A549 (cell line): ENCODE data around the gene SCARB2. TPM values are rescaled to one million over a fixed set of nuclear protein-coding genes. Genes with fewer than 3 reads are reported as not detected.

ENCODE experiments used
- ATAC-seq, 2 experiments: fragments of 200-7000 bp in 1 of 2; fragments of >200 bp in 1 of 2; cut with Nextera tagmentation in 1 of 2; cut with Tn5 transposase in 1 of 2; 3 replicates each; pipeline versions ENCODE4 v1.8.0 to v1.9.1; 2018 to 2020; ENCODE audit warnings: mild to moderate bottlenecking in 1 of 2, moderate library complexity in 1 of 2
- CTCF ChIA-PET: fragments of 300-600 bp; sonication (Branson Sonifier 250); formaldehyde crosslinking; extraction: SDS; loops from one replicate; lab custom pipeline; 2021; ENCODE audit warnings: antibody characterized with exemption, inconsistent platforms; lab: Yijun Ruan, JAX
- POLR2A ChIA-PET: fragments of 350-600 bp; formaldehyde crosslinking; extraction: SDS; loops from one replicate; lab custom pipeline; 2021; ENCODE audit warnings: antibody characterized with exemption, inconsistent platforms; lab: Yijun Ruan, JAX
- DNase-seq, 2 experiments: peaks; one replicate each; pipeline versions ENCODE4 v3.0.0 to v3.0.0-alpha.2; 2011 to 2016; ENCODE audit warnings: low read depth in 1 of 2, low spot score in 1 of 2
- FAIRE-seq: peaks from 2 replicates; lab custom pipeline; 2011; peaks lifted over from hg19 to GRCh38; lab: Jason Lieb, UNC
- H3K27ac ChIP-seq, 2 experiments: fragments of >200 bp; sonication (Bioruptor Twin); formaldehyde crosslinking; 3 replicates each; pipeline ENCODE4 v1.5.1; 2016 to 2017
- H3K4me1 ChIP-seq: fragments of >200 bp; sonication (Bioruptor Twin); formaldehyde crosslinking; 3 replicates; pipeline ENCODE4 v1.6.1; 2016
- H3K4me2 ChIP-seq: fragments of >200 bp; sonication (Bioruptor Twin); formaldehyde crosslinking; 3 replicates; pipeline ENCODE4 v1.6.1; 2016
- H3K4me3 ChIP-seq: fragments of >200 bp; sonication (Bioruptor Twin); formaldehyde crosslinking; 3 replicates; pipeline ENCODE4 v1.5.1; 2016
- H3K9me3 ChIP-seq: fragments of >200 bp; sonication (Bioruptor Twin); formaldehyde crosslinking; 3 replicates; pipeline ENCODE4 v1.6.1; 2016
- BHLHE40 ChIP-seq: IDR thresholded peaks from 2 replicates; pipeline ENCODE4 v1.6.1; 2012; ENCODE audit warnings: low read depth, low read length, inconsistent platforms
- CBX8 ChIP-seq: fragments of 200-600 bp; sonication (generic); IDR thresholded peaks from 2 replicates; pipeline ENCODE4 v1.6.1; 2016
- CTCF ChIP-seq: fragments of >200 bp; sonication (Bioruptor Twin); formaldehyde crosslinking; IDR thresholded peaks from 3 replicates; pipeline ENCODE4 v1.5.1; 2016
- ELK1 ChIP-seq: fragments of 150-350 bp; IDR thresholded peaks from 2 replicates; pipeline ENCODE4 v1.6.1; 2014; ENCODE audit warnings: low read depth, mild to moderate bottlenecking, low read length
- HEYL ChIP-seq: fragments of 250-450 bp; sonication (Bioruptor Pico); IDR thresholded peaks from 2 replicates; pipeline ENCODE4 v1.8.0; 2021; ENCODE audit warnings: mild to moderate bottlenecking, moderate library complexity
- HMGXB4 ChIP-seq: fragments of 250-450 bp; sonication (Bioruptor Pico); IDR thresholded peaks from 2 replicates; pipeline ENCODE4 v1.5.0; 2021; ENCODE audit warnings: mild to moderate bottlenecking, moderate library complexity, borderline replicate concordance
- HOXA7 ChIP-seq: fragments of 250-450 bp; sonication (Bioruptor Pico); IDR thresholded peaks from 2 replicates; pipeline ENCODE4 v1.5.0; 2020; ENCODE audit warnings: mild to moderate bottlenecking, moderate library complexity
- JUN ChIP-seq, 2 experiments: fragments of >200 bp; sonication (Bioruptor Twin); formaldehyde crosslinking; IDR thresholded peaks; 2 replicates in 1 of 2; 3 replicates in 1 of 2; pipeline ENCODE4 v1.6.1; 2016 to 2017
- KDM5A ChIP-seq: fragments of 200-600 bp; sonication (generic); IDR thresholded peaks from 2 replicates; pipeline ENCODE4 v1.6.1; 2016; ENCODE audit warnings: antibody characterized with exemption, mild to moderate bottlenecking
- MAFK ChIP-seq: fragments of 450-650 bp; IDR thresholded peaks from 2 replicates; pipeline ENCODE4 v1.6.1; 2014; ENCODE audit not compliant: partially characterized antibody
- POLR2AphosphoS2 ChIP-seq: conservative IDR thresholded peaks from 2 replicates; pipeline ENCODE4 v1.6.1; 2012; ENCODE audit warnings: low read length, improper control_type of control experiment, inconsistent platforms
- RAD21 ChIP-seq, 2 experiments: fragments of >200 bp in 1 of 2; sonication (Bioruptor Twin) in 1 of 2; formaldehyde crosslinking in 1 of 2; IDR thresholded peaks in 1 of 2; conservative IDR thresholded peaks in 1 of 2; 2 replicates in 1 of 2; 3 replicates in 1 of 2; pipeline ENCODE4 v1.6.1; 2012 to 2018; ENCODE audit warnings: inconsistent platforms in 1 of 2
- REST ChIP-seq: fragments of 200-600 bp; sonication (generic); IDR thresholded peaks from 2 replicates; pipeline ENCODE4 v1.6.1; 2016; ENCODE audit warnings: antibody characterized with exemption, mild to moderate bottlenecking, moderate library complexity
- SMC3 ChIP-seq: fragments of >200 bp; sonication (Bioruptor Twin); formaldehyde crosslinking; IDR thresholded peaks from 3 replicates; pipeline ENCODE4 v1.6.1; 2018; ENCODE audit warnings: inconsistent platforms
- USF2 ChIP-seq: fragments of 450-650 bp; IDR thresholded peaks from 2 replicates; pipeline ENCODE4 v1.6.1; 2014; ENCODE audit warnings: antibody characterized with exemption
- ZSCAN20 ChIP-seq: fragments of 250-450 bp; sonication (Bioruptor Pico); IDR thresholded peaks from 2 replicates; pipeline ENCODE4 v1.8.0; 2022; ENCODE audit warnings: mild to moderate bottlenecking, moderate library complexity
- WGBS: methylation state at CpG from one replicate; pipeline ENCODE4 v1.1.6; 2017; ENCODE audit errors: missing lambda C conversion rate; 5-methylcytosine and 5-hydroxymethylcytosine counted together
- polyA plus RNA-seq, 4 experiments: library from polyadenylated mRNA; depleted of rRNA in 3 of 4; stranded (reverse); fragments of >200 nt; fragmentation: RNase III in 1 of 4; extraction: RNeasy Plus Mini Kit Qiagen cat#74134 plus additional on column Dnase treatment in 1 of 4; gene quantifications; 2 replicates in 3 of 4; 3 replicates in 1 of 4; pipeline ENCODE4 v1.2.3, GENCODE V29; 2011 to 2017

SCARB2 gene
- polyA plus RNA-seq, 2 of the 4 experiments (the other 2 are of a cell fraction), result 47.2 to 65.4 TPM

GRCh38 chr4:76182463-76182862, 31.2 kb downstream of the SCARB2 start:
- CTCF ChIA-PET, result no interaction called here
- Histone ChIP-seq H3K9me3 (no peaks in the 10 kb centered on the region), H3K4me3 (no peak overlapping the region)
- no peak for TF ChIP-seq HEYL (CRISPR knock-in tag)
- no peak for TF ChIP-seq RAD21 (conservative IDR thresholded peaks at IDR 0.05 in 1 of 2, IDR thresholded peaks at IDR 0.05 in 1 of 2)
- TF ChIP-seq SMC3, result no peak
- no peak for TF ChIP-seq BHLHE40
- no peak for TF ChIP-seq USF2
- TF ChIP-seq POLR2AphosphoS2, result no peak
- no peak for TF ChIP-seq CBX8
- no peak for TF ChIP-seq JUN (IDR thresholded peaks at IDR 0.05)
- no peak for TF ChIP-seq HOXA7
- TF ChIP-seq ZSCAN20 (CRISPR knock-in tag), result no peak
- TF ChIP-seq, all 56 proteins: peak for 0
- 98% methylated on average over 5 of the region's 5 CpGs for whole genome bisulfite sequencing
- POLR2A ChIA-PET, result no interaction called here
- Histone ChIP-seq H3K27ac (no peak overlapping the region), H3K4me1 (no peaks in the 10 kb centered on the region), H3K4me2 (no peak overlapping the region)
- ATAC-seq, result no peak
- no peak for DNase-seq
- no peak for FAIRE-seq

- POLR2A ChIA-PET, result interaction anchor here (0.7 kb wide), 1 partner anchor 126 kb away, joined by 5 read pairs; no protein-coding TSS in a partner anchor
- no peak overlapping the region for H3K4me3 ChIP-seq
- WGBS, result 43% methylated on average over 9 of the region's 11 CpGs
- CTCF ChIA-PET, result interaction anchor here (0.6 to 3.1 kb wide), 53 partner anchors 8 to 1358 kb away, joined by 3 to 37 read pairs (median 5); partner anchors contain the start of genes FAM47E, SCARB2 and STBD1
- H3K27ac ChIP-seq, result no peak overlapping the region
- TF ChIP-seq MAFK (no peak), SMC3 (peak; percentile 84), ELK1 (no peak), REST (no peak), HMGXB4 (no peak), CTCF (peak; percentile 76), KDM5A (no peak), RAD21 (conservative IDR thresholded peaks at IDR 0.05 in 1 of 2, IDR thresholded peaks at IDR 0.05 in 1 of 2) (peak; percentile 77 to 84)
- no peak overlapping the region for H3K4me2 ChIP-seq
- DNase-seq, result peak; percentile 78 to 84
- H3K9me3 ChIP-seq, result no peaks in the 10 kb centered on the region
- ATAC-seq, result peak; percentile 94 to 98
- no peak for FAIRE-seq
- H3K4me1 ChIP-seq, result no peaks in the 10 kb centered on the region
Measured at GRCh38 chr4:76179398-76180318, 34.0 kb downstream of the SCARB2 start.
